Muscle layer of colon (tissue), 2 donors: ENCODE results near the gene PAIP1.
A peak's percentile ranks its signal among the peaks of the same experiment; 100 is the strongest.
"Not testable (repeated sequence)": the region's sequence is repeated elsewhere in the genome, so short reads cannot be mapped to it uniquely, and the experiment has no call there.

ENCODE experiments used
- H3K27ac ChIP-seq: one replicate; pipeline ENCODE4 v1.7.0; 2013; ENCODE audit warnings: low read depth, mild to moderate bottlenecking, low read length, moderate library complexity
- H3K27me3 ChIP-seq, 2 donors: one replicate each; pipeline ENCODE4 v1.7.0; 2013; ENCODE audit warnings: low read length in 2 of 2, mild to moderate bottlenecking in 2 of 2; ENCODE audit not compliant: insufficient read depth in 2 of 2, control insufficient read depth in 1 of 2
- H3K36me3 ChIP-seq: one replicate; pipeline ENCODE4 v1.7.0; 2013; ENCODE audit warnings: mild to moderate bottlenecking, low read length; ENCODE audit not compliant: insufficient read depth
- H3K4me1 ChIP-seq: one replicate; pipeline ENCODE4 v1.7.0; 2013; ENCODE audit warnings: mild to moderate bottlenecking, low read length; ENCODE audit not compliant: insufficient read depth
- H3K4me3 ChIP-seq, 2 donors: one replicate each; pipeline ENCODE4 v1.7.0; 2013; ENCODE audit warnings: low read length in 2 of 2, low read depth in 1 of 2, mild to moderate bottlenecking in 1 of 2, moderate library complexity in 1 of 2
- H3K9ac ChIP-seq: one replicate; pipeline ENCODE4 v1.7.0; 2013; ENCODE audit warnings: low read length
- H3K9me3 ChIP-seq: one replicate; pipeline ENCODE4 v1.7.0; 2013; ENCODE audit warnings: mild to moderate bottlenecking, low read length
- donor health status: abdominal sarcoma.
- donor health status: Adenocarcinoma of cecum.

Gene PAIP1

GRCh38 chr5:43569236-43569746, 12.4 kb upstream of the PAIP1 start:
- Histone ChIP-seq H3K9me3 (no peaks in the 10 kb centered on the region), H3K4me1 (peaks cover 17% of the 10 kb centered on the region), H3K27ac (no peak overlapping the region), H3K27me3 (no peaks in the 10 kb centered on the region), H3K36me3 (no peaks in the 10 kb centered on the region), H3K9ac (no peak overlapping the region), H3K4me3 (no peak overlapping the region)

- no peak overlapping the region for H3K27ac ChIP-seq
These were observed 11.1 kb upstream of the PAIP1 start for GRCh38 chr5:43567967-43568366.

DNA sequence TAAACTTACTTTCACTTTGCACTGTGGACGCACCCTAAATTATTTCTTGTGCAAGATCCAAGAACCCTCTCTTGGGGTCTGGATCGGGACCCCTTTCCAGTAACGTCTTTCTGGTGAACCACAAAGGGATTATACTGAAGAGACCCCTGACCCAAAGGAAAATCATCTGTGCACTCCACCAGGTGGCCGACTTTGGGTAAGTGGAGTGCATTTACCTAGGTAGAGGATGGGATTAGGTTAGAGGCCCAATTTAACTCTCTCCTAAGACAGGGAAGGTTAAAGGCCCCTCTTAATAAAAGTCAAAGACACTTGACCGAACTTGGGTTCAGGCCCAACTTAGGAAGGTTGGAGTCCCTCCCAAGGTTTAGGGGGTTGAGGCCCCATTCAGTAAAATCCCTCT, 8.2 kb upstream of the PAIP1 start:
- no peaks in the 10 kb centered on the region for H3K27me3 ChIP-seq
- H3K9me3 ChIP-seq = no peaks in the 10 kb centered on the region
- H3K4me3 ChIP-seq = no peak overlapping the region
- no peaks in the 10 kb centered on the region for H3K36me3 ChIP-seq
- H3K4me1 ChIP-seq = peaks cover 10% of the 10 kb centered on the region
- H3K27ac ChIP-seq = no peak overlapping the region
- H3K9ac ChIP-seq = no peak overlapping the region

More at GRCh38 chr5:43567967-43568366, 11.1 kb upstream of the PAIP1 start:
- no peak overlapping the region for H3K9ac ChIP-seq
- no peak overlapping the region for H3K4me3 ChIP-seq
- H3K9me3 ChIP-seq = no peaks in the 10 kb centered on the region
- H3K27me3 ChIP-seq = no peaks in the 10 kb centered on the region
- peaks cover 26% of the 10 kb centered on the region for H3K4me1 ChIP-seq
- no peaks in the 10 kb centered on the region for H3K36me3 ChIP-seq

- Histone ChIP-seq H3K36me3 (no peaks in the 10 kb centered on the region), H3K9ac (no peak overlapping the region), H3K4me3 (no peak overlapping the region), H3K4me1 (peaks cover 10% of the 10 kb centered on the region), H3K27me3 (no peaks in the 10 kb centered on the region), H3K9me3 (no peaks in the 10 kb centered on the region), H3K27ac (no peak overlapping the region)
These were observed 7.5 kb upstream of the PAIP1 start for GRCh38 chr5:43564289-43564850.

DNA sequence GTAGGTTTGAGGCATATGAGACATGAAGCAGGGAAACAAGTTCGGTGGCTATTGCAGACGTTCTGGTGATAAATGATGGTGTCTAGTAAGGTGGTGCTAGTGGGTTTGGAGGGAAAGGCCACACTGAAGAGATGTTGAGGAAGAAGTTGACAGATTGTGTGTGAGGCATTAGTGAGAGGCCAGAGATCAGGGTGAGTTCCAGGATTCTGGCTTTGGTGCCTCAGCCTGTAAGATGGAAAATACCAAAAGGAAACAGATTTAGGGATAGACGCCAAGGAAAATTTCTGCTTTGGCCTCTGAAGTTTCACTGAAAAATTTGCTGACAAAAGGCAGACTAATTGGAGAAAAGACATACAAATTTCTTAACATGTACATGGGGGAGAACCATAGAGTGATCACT, 6.4 kb upstream of the PAIP1 start:
- Histone ChIP-seq H3K27me3 (no peaks in the 10 kb centered on the region), H3K4me3 (no peak overlapping the region), H3K27ac (no peak overlapping the region), H3K36me3 (no peaks in the 10 kb centered on the region), H3K9ac (no peak overlapping the region), H3K9me3 (no peaks in the 10 kb centered on the region), H3K4me1 (peaks cover 10% of the 10 kb centered on the region)

DNA sequence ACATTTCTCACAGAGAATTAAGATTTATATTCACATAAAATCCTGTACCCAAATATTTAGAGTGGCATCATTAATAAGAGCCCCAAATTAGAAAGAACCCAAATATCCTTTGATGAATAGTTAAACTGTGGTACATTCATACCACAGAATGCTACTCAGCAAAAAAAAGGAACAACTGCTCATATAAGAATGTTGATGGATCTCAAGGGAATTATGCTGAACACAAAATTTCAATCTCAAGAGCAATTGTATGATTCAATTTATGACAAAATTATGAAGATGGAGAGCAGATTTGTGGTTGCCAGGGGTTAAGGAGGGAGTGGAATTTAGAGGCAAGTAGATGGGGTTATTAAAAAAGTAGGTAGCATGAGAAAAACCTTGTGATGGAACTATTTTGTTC, 4.5 kb upstream of the PAIP1 start:
- Histone ChIP-seq H3K4me3 (no peak overlapping the region), H3K4me1 (peaks cover 15% of the 10 kb centered on the region), H3K27me3 (no peaks in the 10 kb centered on the region), H3K36me3 (no peaks in the 10 kb centered on the region), H3K9ac (no peak overlapping the region), H3K27ac (no peak overlapping the region), H3K9me3 (no peaks in the 10 kb centered on the region)

DNA sequence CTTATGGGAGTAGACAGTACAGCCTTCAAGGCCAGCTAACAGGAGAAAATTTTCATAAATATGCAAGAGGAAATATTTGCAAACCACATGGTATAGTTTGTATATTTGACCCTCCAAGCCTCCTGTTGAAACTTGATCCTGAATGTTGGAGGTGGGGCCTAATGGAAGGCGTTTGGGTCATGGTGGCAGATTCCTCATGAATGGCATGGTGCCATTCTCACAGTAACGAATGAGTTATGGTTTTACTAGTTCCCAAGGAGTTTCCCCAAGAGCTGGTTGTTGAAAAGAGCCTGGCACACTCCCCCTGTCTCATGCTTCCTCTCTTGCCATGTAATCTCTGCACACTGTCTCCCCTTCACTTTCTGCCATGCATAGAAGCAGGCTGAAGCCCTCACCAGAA, 3.3 kb upstream of the PAIP1 start:
- Histone ChIP-seq H3K27ac (no peak overlapping the region), H3K9me3 (no peaks in the 10 kb centered on the region), H3K36me3 (no peaks in the 10 kb centered on the region), H3K4me1 (peaks cover 22% of the 10 kb centered on the region), H3K27me3 (no peaks in the 10 kb centered on the region), H3K9ac (no peak overlapping the region), H3K4me3 (no peak overlapping the region)

- not testable (repeated sequence) for H3K9me3 ChIP-seq, H3K9ac ChIP-seq, H3K27me3 ChIP-seq
- peaks cover 11% of the 10 kb centered on the region for H3K36me3 ChIP-seq
- H3K4me3 ChIP-seq = peak overlapping the region; percentile 88 to 89
- peaks cover 38% of the 10 kb centered on the region for H3K4me1 ChIP-seq
- H3K27ac ChIP-seq = peak overlapping the region; percentile 94
These were observed 345 bp downstream of the PAIP1 start for GRCh38 chr5:43556607-43556856.

DNA sequence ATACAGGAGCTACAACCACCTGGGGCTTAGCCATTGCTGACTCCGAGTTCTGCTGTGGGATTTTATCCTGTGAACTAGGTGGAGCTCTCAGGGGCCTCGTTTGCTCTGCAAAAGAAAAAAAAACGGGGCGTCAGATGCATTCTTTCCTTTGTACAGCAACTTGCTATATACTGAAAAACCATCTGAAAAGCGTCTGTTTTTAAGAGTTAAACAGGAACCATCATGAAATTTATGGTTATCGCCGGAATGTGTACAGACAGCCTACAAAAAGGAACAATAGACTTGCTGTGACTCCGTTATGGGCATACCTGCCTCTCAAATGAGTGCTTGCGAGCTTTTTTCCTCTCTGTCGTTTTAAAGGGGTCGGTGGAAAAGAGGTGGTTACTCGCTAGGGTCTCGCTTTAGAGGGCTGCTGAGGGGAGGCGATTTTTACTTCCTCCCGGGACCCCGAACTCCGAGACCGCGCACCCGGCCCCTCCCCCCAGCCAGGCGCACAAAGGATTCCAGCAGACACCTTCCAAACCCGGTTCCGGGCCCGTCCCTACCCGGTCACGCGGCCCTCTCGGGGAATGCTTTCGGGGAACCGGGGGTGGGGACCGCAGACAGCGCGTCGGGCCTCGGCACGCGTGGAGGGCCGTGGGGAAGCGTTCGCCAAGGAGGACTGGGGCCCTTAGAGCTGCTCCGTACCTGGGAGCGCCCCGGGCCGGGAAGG, 826 bp downstream of the PAIP1 start:
- Histone ChIP-seq H3K36me3 (peaks cover 11% of the 10 kb centered on the region), H3K4me1 (peaks cover 39% of the 10 kb centered on the region)

DNA sequence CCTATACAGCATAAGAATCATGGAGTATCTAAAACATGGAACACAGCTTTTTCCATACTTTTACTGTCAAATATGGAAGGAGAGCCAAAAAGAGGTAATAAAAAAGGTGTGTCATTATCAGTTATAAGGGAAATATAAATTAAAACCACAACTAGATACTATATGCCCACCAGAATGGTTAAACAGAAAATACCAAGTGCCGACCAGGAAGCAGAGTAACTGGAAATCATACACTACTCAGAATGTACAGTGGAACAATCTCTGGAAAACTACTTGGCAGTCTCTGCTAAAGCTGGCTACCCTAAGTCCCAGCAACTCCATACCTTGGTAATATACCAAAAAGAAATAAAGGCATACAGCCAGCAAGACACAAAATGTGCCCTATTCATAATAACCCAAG, 2.4 kb downstream of the PAIP1 start:
- Histone ChIP-seq H3K4me1 (peaks cover 42% of the 10 kb centered on the region), H3K9ac (no peak overlapping the region), H3K9me3 (no peaks in the 10 kb centered on the region), H3K27ac (no peak overlapping the region), H3K4me3 (no peak overlapping the region), H3K27me3 (no peaks in the 10 kb centered on the region), H3K36me3 (peaks cover 18% of the 10 kb centered on the region)

More for the DNA sequence above, 826 bp downstream of the PAIP1 start:
- H3K4me3 ChIP-seq = peak overlapping the region; percentile 88 to 89
- no peaks in the 10 kb centered on the region for H3K27me3 ChIP-seq
- H3K27ac ChIP-seq = peak overlapping the region; percentile 94
- H3K9ac ChIP-seq = peak overlapping the region; percentile 91
- H3K9me3 ChIP-seq = no peaks in the 10 kb centered on the region

GRCh38 chr5:43553381-43553780, 3.5 kb downstream of the PAIP1 start:
- Histone ChIP-seq H3K9ac (no peak overlapping the region), H3K27ac (no peak overlapping the region), H3K36me3 (peaks cover 18% of the 10 kb centered on the region), H3K27me3 (no peaks in the 10 kb centered on the region), H3K4me1 (peaks cover 42% of the 10 kb centered on the region), H3K9me3 (no peaks in the 10 kb centered on the region), H3K4me3 (no peak overlapping the region)

DNA sequence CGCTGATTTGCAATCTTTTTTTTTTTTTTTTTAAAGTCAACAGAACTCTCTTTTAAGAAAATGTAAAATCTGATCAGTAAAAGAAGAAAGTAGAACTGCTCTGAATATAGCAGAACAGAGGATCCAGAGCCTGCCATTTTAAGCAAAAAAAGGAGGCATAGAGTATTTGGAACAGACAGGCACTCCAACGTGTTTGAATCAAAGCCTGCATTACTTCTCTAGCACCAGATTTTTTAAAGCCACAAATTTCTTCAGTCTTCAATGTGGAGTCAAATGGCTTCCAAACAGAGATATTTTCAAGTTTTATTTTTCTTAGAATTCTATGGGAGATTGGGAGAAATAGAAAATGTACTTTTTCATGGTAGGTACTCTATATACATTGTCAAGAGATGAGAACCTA, 5.1 kb downstream of the PAIP1 start:
- peaks cover 26% of the 10 kb centered on the region for H3K36me3 ChIP-seq
- H3K27ac ChIP-seq = no peak overlapping the region
- no peak overlapping the region for H3K4me3 ChIP-seq
- no peaks in the 10 kb centered on the region for H3K27me3 ChIP-seq
- peaks cover 37% of the 10 kb centered on the region for H3K4me1 ChIP-seq
- no peak overlapping the region for H3K9ac ChIP-seq
- H3K9me3 ChIP-seq = no peaks in the 10 kb centered on the region
